ENCODE results near the gene TTC12.

GRCh38 chr11:113283881-113284280 lies 30.5 kb upstream of the TTC12 start:
- TF ChIP-seq CTCF (IDR thresholded peaks at IDR 0.05) (no peak), EZH2 (IDR thresholded peaks at IDR 0.05; ENCODE audit: borderline replicate concordance, insufficient read depth, low read depth, low read length, poor library complexity, severe bottlenecking) (no peak)

Data from B cell (primary cell).